Measurements from ENCODE around the gene MCTP1. TPM values are rescaled to one million over a fixed set of nuclear protein-coding genes. Genes with fewer than 3 reads are reported as not detected.
A peak's percentile ranks its signal among the peaks of the same experiment; 100 is the strongest.

The MCTP1 gene
- total and polyA plus RNA-seq, 9 of the 15 experiments (the other 6 are each of a cell fraction or from before 2014, with no cell fraction given) = 0.04 to 0.93 (median 0.06) TPM; not detected in 4

DNA sequence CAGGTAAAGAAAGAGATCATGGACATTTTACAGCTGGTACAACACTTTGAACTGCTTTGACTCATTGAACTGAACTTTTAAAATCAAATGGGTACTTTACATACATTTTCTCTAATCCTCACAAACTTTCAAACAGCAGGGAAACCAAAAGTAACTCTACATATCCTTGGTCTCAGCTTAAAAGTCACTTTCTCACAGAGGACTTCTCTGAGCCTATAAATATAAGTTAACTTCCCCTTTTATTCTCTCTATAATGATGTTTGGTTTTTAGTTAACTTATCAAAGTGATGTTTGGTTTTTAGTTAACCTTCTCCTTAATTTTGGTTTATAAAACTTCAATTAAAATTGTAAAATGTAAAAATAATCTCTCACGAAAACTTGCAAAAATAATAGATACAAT lies 209.8 kb downstream of the MCTP1 start:
- FAIRE-seq (peak; percentile 54), ATAC-seq (no peak), DNase-seq (ENCODE audit: extremely low read depth in 1 of 4, low spot score in 3 of 4) (no peak)
- ChIA-PET POLR2A (no interaction called here), CTCF (ENCODE audit: low intra/inter-chr PET ratio) (no interaction called here)
- no peak for TF ChIP-seq SMARCB1 (IDR thresholded peaks at IDR 0.05; ENCODE audit: insufficient read length, low read depth)
- TF ChIP-seq TBL1XR1 (IDR thresholded peaks at IDR 0.05; ENCODE audit: low read length in 2 of 2) = no peak
- TF ChIP-seq PHB2 (IDR thresholded peaks at IDR 0.05; ENCODE audit: low read depth) = no peak
- no peak for TF ChIP-seq EWSR1 (IDR thresholded peaks at IDR 0.05; ENCODE audit: borderline replicate concordance, low read depth, partially characterized antibody)
- no peak for TF ChIP-seq SUPT5H (IDR thresholded peaks at IDR 0.05)
- no peak for TF ChIP-seq KAT8 (IDR thresholded peaks at IDR 0.05; ENCODE audit: low read depth)
- TF ChIP-seq, protein P1, sequence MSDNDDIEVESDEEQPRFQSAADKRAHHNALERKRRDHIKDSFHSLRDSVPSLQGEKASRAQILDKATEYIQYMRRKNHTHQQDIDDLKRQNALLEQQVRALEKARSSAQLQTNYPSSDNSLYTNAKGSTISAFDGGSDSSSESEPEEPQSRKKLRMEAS (CRISPR knock-in tag; IDR thresholded peaks at IDR 0.05) = no peak
- TF ChIP-seq ZNF124 (CRISPR knock-in tag; IDR thresholded peaks at IDR 0.05) = no peak
- TF ChIP-seq, protein P2, sequence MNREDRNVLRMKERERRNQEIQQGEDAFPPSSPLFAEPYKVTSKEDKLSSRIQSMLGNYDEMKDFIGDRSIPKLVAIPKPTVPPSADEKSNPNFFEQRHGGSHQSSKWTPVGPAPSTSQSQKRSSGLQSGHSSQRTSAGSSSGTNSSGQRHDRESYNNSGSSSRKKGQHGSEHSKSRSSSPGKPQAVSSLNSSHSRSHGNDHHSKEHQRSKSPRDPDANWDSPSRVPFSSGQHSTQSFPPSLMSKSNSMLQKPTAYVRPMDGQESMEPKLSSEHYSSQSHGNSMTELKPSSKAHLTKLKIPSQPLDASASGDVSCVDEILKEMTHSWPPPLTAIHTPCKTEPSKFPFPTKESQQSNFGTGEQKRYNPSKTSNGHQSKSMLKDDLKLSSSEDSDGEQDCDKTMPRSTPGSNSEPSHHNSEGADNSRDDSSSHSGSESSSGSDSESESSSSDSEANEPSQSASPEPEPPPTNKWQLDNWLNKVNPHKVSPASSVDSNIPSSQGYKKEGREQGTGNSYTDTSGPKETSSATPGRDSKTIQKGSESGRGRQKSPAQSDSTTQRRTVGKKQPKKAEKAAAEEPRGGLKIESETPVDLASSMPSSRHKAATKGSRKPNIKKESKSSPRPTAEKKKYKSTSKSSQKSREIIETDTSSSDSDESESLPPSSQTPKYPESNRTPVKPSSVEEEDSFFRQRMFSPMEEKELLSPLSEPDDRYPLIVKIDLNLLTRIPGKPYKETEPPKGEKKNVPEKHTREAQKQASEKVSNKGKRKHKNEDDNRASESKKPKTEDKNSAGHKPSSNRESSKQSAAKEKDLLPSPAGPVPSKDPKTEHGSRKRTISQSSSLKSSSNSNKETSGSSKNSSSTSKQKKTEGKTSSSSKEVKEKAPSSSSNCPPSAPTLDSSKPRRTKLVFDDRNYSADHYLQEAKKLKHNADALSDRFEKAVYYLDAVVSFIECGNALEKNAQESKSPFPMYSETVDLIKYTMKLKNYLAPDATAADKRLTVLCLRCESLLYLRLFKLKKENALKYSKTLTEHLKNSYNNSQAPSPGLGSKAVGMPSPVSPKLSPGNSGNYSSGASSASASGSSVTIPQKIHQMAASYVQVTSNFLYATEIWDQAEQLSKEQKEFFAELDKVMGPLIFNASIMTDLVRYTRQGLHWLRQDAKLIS (CRISPR knock-in tag; IDR thresholded peaks at IDR 0.05) = no peak
- BruUV-seq (replicated peaks) = no TSS peak
- no peaks in the 10 kb centered on the region for H3K4me1 ChIP-seq (replicated peaks in 1 of 2; ENCODE audit: control insufficient read depth in 2 of 2, insufficient read depth in 2 of 2, low read length in 2 of 2)
- no peaks in the 10 kb centered on the region for H4K20me1 ChIP-seq (replicated peaks; ENCODE audit: control insufficient read depth, insufficient read depth, low read length)
- no peaks in the 10 kb centered on the region for H3K9me3 ChIP-seq (replicated peaks; ENCODE audit: control insufficient read depth, insufficient read depth, low read depth, low read length)
- H3K27me3 ChIP-seq (ENCODE audit: control insufficient read depth in 2 of 2, insufficient read depth in 2 of 2, low read length in 2 of 2) = no peaks in the 10 kb centered on the region
- in situ Hi-C loops (cut with MboI) = no loop called here
- no peak overlapping the region for H3K27ac ChIP-seq (ENCODE audit: extremely low read depth, low read depth, low read length)
- H3K79me2 ChIP-seq (ENCODE audit: control insufficient read depth, insufficient read depth, low read length) = no peaks in the 10 kb centered on the region
- H2AFZ ChIP-seq (ENCODE audit: low read depth, low read length) = no peak overlapping the region
- no peaks in the 10 kb centered on the region for H3K36me3 ChIP-seq (ENCODE audit: control insufficient read depth, insufficient read depth, low read length)
- H3K4me2 ChIP-seq (ENCODE audit: insufficient read depth, low read length) = no peak overlapping the region
- 0% methylated on average over 1 of the region's 1 CpG for WGBS (ENCODE audit: insufficient coverage, low coverage, missing lambda C conversion rate)
- H3K9ac ChIP-seq (ENCODE audit: insufficient read depth in 1 of 2, low read depth in 2 of 2, low read length in 2 of 2) = no peak overlapping the region
- intact Hi-C loops (cut with micrococcal nuclease) = no loop called here
- no peak overlapping the region for H3K4me3 ChIP-seq
- H3K9me1 ChIP-seq (ENCODE audit: control insufficient read depth, insufficient read depth, low read length) = no peaks in the 10 kb centered on the region
